AG04449 (cell line): Measurements from ENCODE around the gene MSH3.

Source experiments
- CTCF ChIA-PET: fragments of 350-600 bp; formaldehyde crosslinking; extraction: SDS; loops from one replicate; lab custom pipeline; 2021; ENCODE audit warnings: antibody characterized with exemption; lab: Yijun Ruan, JAX
- POLR2A ChIA-PET: fragments of 400-600, 350-600 bp; formaldehyde crosslinking; extraction: SDS; loops from one replicate; lab custom pipeline; 2020; ENCODE audit warnings: antibody characterized with exemption, inconsistent platforms; lab: Yijun Ruan, JAX
- DNase-seq: peaks from one replicate; pipeline ENCODE4 v3.0.0-alpha.2; 2010; ENCODE audit warnings: low read depth, low spot score
- H3K4me3 ChIP-seq: 2 replicates; pipeline ENCODE4 v1.5.1; 2011; ENCODE audit warnings: low read depth, mild to moderate bottlenecking, control low read depth, low read length
- CTCF ChIP-seq: IDR thresholded peaks from one replicate; pipeline ENCODE4 v1.5.1; 2011; ENCODE audit warnings: mild to moderate bottlenecking, moderate library complexity, low read length, control low read depth, inconsistent platforms; ENCODE audit not compliant: insufficient read depth; ENCODE audit errors: missing control alignments

The MSH3 gene

DNA sequence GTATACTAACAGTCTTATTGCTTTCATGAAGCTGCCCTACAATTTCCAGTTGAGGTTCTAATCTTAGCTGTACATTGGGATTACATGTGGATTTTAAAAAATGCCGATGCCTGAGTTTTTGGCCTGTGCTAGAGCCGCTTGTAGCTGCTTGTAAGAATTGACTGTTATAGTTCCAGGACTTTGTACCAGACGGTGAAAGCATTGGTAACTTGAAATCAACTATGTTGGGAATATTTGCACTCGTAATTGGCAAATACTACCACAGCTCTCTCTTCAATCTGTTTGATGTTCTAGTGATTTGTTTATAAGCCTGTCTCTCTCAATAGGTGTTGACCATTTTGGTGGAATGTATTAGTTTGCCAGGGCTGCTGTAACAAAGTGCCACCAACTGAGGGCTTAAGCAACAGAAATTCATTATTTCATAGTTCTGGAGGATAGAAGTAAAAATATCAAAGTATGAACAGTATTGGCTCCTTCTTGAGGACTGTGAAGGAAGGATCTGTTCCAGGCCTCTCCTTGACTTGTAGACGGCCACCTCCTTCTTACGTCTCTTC is 50.8 kb downstream of the MSH3 start:
- no peak for TF ChIP-seq CTCF
- CTCF ChIA-PET: interaction anchor here (0.8 kb wide), 1 partner anchor 490 kb away, joined by 5 read pairs; no protein-coding TSS in a partner anchor
- POLR2A ChIA-PET: no interaction called here
- H3K4me3 ChIP-seq: no peak overlapping the region
- no peak for DNase-seq

DNA sequence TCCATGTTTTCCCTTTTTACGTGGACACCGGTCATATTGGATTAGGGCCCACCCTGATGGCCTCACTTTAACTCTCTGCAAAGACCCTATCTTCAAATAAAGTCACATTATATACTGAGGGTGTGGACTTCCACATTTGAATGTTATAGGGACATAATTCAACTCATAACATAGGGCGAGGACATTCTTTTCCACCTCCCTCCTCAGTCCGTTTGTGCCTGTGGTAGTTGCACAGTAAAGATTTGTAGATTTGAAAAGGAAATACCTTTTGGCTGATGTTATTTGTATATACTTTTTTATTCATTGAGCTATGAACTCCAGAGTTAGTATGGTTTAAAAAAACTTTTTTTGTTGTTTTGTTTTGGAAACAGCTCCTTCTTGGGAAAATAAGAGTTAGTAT is 51.3 kb downstream of the MSH3 start:
- no peak for TF ChIP-seq CTCF
- DNase-seq: no peak
- ChIA-PET CTCF (no interaction called here), POLR2A (no interaction called here)
- H3K4me3 ChIP-seq: no peak overlapping the region

DNA sequence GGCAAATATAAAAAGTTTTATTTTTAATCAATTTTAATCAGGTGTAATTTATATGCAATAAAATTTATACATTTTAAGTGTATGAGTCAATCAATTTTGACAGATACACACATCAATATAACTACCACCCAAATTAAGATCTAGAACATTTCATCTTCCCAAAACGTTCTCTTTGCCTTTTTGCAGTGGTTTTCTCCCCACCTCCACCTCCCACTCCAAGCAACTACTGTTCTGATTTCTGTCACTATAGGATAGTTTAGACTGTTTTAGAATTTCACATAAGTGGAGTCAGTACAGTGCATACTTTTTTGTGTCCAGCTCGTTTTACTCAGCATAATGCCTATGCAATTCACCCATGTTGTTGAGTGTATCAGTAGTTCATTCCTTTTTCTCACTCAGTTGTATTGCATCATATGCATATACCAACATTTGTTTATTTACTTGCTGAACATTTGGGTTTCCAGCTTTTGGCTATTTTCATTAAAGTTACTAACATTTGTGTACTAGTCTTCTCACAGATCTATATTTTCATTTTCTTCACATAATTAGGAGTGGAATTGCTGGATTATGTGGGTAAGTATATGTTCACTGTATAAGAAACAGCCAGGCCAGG is 52.5 kb downstream of the MSH3 start:
- DNase-seq: no peak
- no peak overlapping the region for H3K4me3 ChIP-seq
- TF ChIP-seq CTCF: no peak
- POLR2A ChIA-PET: no interaction called here
- CTCF ChIA-PET: interaction anchor here (2.6 kb wide), 1 partner anchor 488 kb away, joined by 11 read pairs; no protein-coding TSS in a partner anchor

- POLR2A ChIA-PET: no interaction called here
- no peak overlapping the region for H3K4me3 ChIP-seq
- CTCF ChIA-PET: interaction anchor here (2.6 kb wide), 1 partner anchor 487 kb away, joined by 11 read pairs; no protein-coding TSS in a partner anchor
- TF ChIP-seq CTCF: no peak
- DNase-seq: peak; percentile 29
Measured at GRCh38 chr5:80707645-80708044, 53.2 kb downstream of the MSH3 start.

- ChIA-PET POLR2A (no interaction called here), CTCF (interaction anchor here (1.2 to 3.2 kb wide), 8 partner anchors 10 to 588 kb away, joined by 3 to 28 read pairs (median 4); no protein-coding TSS in a partner anchor)
- no peak overlapping the region for H3K4me3 ChIP-seq
- no peak for DNase-seq
- no peak for TF ChIP-seq CTCF
Measured at GRCh38 chr5:80711216-80711615, 56.8 kb downstream of the MSH3 start.

DNA sequence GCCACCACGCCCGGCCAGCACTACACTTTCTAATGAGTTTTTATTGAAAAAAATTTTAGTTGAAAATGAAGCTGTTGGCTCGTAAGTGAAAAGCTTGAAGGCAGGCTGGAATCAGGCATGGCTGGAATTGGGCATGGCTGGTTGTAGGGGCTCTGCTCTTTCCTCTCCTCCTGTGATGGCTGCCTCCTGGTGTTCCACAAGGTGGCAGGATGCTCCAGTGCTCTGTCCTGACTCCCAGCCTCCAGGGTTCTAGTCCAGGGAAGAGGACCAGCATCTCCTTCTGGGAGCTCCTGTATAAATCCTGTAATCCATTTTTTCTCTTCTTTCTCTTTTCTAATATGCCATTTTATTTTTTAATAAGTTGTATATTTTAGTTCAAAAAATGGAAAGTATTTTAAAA is 57.5 kb downstream of the MSH3 start:
- ChIA-PET POLR2A (no interaction called here), CTCF (interaction anchor here (1.0 to 3.2 kb wide), 8 partner anchors 10 to 588 kb away, joined by 3 to 28 read pairs (median 4); no protein-coding TSS in a partner anchor)
- TF ChIP-seq CTCF: peak; percentile 55
- H3K4me3 ChIP-seq: no peak overlapping the region
- no peak for DNase-seq
